Activated T-cell treated with anti-CD3 and anti-CD28 coated beads, Interleukin-2, amount 50 U/mL, for 24 hours (primary cell): ENCODE measurements around the gene CD99.
"Not testable (repeated sequence)": the region's sequence is repeated elsewhere in the genome, so short reads cannot be mapped to it uniquely, and the experiment has no call there.

Source experiments
- DNase-seq: peaks from one replicate; pipeline ENCODE4 v3.0.0-alpha.2; 2020
- H3K27ac Mint-ChIP-seq: 2 replicates; pipeline ENCODE4 v1.8.0; 2020; ENCODE audit warnings: mild to moderate bottlenecking, mixed read lengths
- H3K27me3 Mint-ChIP-seq: 2 replicates; pipeline ENCODE4 v1.8.0; 2020; ENCODE audit warnings: mixed read lengths
- H3K36me3 Mint-ChIP-seq: 2 replicates; pipeline ENCODE4 v1.8.0; 2020; ENCODE audit warnings: low read depth, mixed read lengths
- H3K4me1 Mint-ChIP-seq: 2 replicates; pipeline ENCODE4 v1.8.0; 2020; ENCODE audit warnings: low read depth, mixed read lengths
- H3K4me3 Mint-ChIP-seq: 2 replicates; pipeline ENCODE4 v1.8.0; 2020; ENCODE audit warnings: mild to moderate bottlenecking, moderate library complexity, mixed read lengths
- H3K9me3 Mint-ChIP-seq: 2 replicates; pipeline ENCODE4 v1.8.0; 2020; ENCODE audit warnings: mixed read lengths

The CD99 gene

DNA sequence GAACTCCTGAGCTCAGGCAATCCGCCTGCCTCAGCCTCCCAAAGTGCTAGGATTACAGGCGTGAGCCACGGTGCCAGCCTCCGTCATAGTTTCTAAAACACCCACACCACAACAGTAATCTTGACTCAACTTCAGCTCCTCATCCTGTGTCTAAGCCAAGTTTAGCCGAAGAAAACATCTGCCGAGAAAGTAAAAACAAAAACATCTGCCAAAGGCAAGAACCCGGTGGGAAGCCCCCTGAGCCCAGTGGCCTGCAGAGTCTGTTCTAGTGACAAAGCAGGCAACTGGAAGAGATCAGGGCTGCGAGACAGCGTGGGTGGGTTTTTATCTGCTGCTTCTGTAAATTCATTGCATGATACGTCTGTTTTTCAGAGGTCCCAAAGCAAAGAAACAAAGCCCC, 26.6 kb upstream of the CD99 start:
- no peak overlapping the region for H3K4me3 Mint-ChIP-seq
- no peak for DNase-seq
- no peaks in the 10 kb centered on the region for H3K27me3 Mint-ChIP-seq
- H3K4me1 Mint-ChIP-seq = peaks cover 3% of the 10 kb centered on the region
- H3K9me3 Mint-ChIP-seq = no peaks in the 10 kb centered on the region
- peaks cover 7% of the 10 kb centered on the region for H3K36me3 Mint-ChIP-seq
- peak overlapping the region; percentile 11 for H3K27ac Mint-ChIP-seq

DNA sequence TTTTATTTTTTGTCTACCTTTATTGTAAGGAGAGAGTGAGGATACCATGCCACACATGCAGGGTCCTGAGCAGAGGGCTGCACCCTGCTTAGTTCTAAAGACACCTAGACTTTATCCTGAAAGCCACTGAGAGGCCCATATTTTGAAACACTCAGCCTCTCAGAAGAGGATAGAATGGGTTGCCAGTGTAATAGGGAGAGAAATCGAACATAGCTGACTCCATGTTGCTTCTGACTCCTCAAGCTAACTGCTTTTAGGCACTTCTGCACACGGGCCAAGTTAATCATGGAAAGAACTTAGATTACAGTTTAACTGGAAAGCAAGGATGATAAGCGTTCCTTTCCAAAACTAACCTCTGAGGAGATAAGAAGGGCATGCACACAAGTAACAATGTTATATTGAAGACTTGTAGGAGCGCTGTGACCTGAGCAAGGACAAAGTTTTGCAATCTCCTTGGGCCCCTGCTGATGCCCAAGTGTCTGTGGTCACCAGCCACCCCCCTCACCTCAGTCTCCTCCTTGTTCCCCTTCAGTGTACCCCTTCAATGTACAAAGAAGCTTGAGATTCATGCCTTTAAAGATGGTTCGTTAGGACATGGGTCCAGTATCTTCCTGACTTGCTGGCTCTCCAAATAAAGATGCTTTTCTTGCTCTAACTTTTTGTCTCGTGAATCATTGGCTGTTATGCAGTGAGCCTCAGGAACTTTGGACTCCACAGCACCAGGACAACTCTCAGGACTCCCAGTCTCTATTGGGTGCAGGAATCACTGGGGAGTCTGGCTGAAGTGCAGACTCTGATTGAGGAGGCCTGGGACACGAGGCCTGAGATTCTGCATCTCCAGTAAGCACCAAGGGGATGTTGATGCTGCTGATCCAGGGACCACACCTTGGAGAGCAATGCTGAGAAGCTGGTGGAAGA, 25.4 kb upstream of the CD99 start:
- Mint-ChIP-seq H3K4me3 (no peak overlapping the region), H3K36me3 (peaks cover 7% of the 10 kb centered on the region), H3K27me3 (no peaks in the 10 kb centered on the region), H3K27ac (no peak overlapping the region), H3K9me3 (no peaks in the 10 kb centered on the region), H3K4me1 (peaks cover 3% of the 10 kb centered on the region)
- DNase-seq = no peak

DNA sequence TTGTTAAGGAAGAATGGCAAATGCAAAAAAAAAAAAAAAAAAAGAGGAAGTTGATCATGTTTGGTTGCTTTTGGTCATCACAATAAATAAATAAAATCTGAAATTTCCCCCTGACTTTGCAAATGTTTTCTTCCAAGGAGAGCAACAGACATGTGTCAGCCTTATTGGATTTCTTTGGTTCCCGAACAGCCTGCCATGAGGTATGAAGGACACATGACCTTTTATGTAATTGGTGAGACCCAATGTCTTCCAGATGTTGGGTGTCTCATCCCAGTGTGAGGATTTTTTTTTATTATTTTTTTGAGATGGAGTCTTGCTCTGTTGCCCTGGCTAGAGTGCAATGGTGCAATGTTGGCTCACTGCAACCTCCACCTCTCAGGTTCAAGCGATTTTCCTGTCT, 24.6 kb upstream of the CD99 start:
- Mint-ChIP-seq H3K4me3 (no peak overlapping the region), H3K9me3 (no peaks in the 10 kb centered on the region), H3K4me1 (peaks cover 3% of the 10 kb centered on the region), H3K27ac (no peak overlapping the region), H3K27me3 (no peaks in the 10 kb centered on the region), H3K36me3 (peaks cover 7% of the 10 kb centered on the region)
- no peak for DNase-seq

DNA sequence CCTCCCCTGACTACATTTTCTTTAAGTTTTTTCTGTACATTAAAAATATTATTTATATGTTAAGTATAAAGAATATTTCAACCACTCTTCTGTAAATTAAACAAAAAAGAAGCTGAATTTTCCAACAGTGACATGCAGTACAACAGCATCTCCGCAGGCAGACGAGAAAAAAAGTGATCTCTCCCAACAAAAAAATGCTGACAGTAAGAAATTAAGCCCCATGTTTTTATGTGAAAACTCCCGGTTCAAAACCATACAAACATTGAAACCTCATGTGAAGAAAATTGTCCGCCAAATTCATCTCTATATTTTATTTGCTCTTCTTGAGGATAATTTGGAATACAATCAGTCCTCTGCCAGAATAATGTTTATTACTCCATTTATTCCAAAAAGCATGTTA, 20.1 kb upstream of the CD99 start:
- H3K27me3 Mint-ChIP-seq = no peaks in the 10 kb centered on the region
- no peak overlapping the region for H3K27ac Mint-ChIP-seq
- no peak for DNase-seq
- no peaks in the 10 kb centered on the region for H3K4me1 Mint-ChIP-seq
- H3K4me3 Mint-ChIP-seq = no peak overlapping the region
- no peaks in the 10 kb centered on the region for H3K9me3 Mint-ChIP-seq
- H3K36me3 Mint-ChIP-seq = peaks cover 7% of the 10 kb centered on the region

DNA sequence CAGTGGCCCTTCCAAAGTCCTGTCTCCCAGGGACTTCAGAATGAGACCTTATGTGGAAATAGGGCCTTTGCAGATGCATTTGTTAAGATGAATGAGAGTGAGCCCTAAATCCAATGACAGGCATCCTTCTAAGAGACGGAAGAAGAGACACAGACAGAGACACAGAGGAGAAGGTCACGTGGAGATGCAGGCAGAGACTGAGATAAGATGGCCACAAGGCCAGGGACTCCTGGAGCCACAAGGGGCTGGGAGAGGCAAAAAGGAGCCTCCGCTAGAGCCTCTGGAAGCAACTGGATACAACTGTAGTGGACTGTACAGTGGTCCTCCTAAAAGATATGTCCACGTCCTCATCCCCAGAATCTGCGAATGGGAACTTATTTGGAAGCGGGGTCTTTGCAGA, 19.0 kb upstream of the CD99 start:
- DNase-seq = no peak
- Mint-ChIP-seq H3K27ac (no peak overlapping the region), H3K27me3 (no peaks in the 10 kb centered on the region), H3K4me1 (no peaks in the 10 kb centered on the region), H3K4me3 (no peak overlapping the region), H3K9me3 (no peaks in the 10 kb centered on the region), H3K36me3 (peaks cover 1% of the 10 kb centered on the region)

DNA sequence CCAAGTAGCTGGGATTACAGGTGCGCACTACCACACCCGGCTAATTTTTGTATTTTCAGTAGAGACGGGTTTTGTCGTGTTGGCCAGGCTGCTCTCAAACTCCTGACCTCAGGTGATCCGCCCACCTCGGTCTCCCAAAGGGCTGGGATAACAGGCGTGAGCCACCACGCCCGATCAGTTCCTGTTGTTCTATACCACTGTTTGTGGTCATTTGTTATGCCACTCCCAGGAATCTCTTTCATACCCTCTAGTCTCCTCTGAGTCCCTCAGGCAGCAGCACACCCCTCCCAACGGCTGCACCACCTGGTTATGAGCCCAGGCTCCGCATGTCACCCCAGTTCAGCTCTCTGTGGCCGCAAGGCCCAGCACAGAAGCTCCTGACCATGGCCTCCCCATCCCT, 17.5 kb upstream of the CD99 start:
- no peaks in the 10 kb centered on the region for H3K36me3 Mint-ChIP-seq
- no peak overlapping the region for H3K4me3 Mint-ChIP-seq
- no peak overlapping the region for H3K27ac Mint-ChIP-seq
- no peaks in the 10 kb centered on the region for H3K9me3 Mint-ChIP-seq
- no peak for DNase-seq
- H3K4me1 Mint-ChIP-seq = no peaks in the 10 kb centered on the region
- no peaks in the 10 kb centered on the region for H3K27me3 Mint-ChIP-seq

DNA sequence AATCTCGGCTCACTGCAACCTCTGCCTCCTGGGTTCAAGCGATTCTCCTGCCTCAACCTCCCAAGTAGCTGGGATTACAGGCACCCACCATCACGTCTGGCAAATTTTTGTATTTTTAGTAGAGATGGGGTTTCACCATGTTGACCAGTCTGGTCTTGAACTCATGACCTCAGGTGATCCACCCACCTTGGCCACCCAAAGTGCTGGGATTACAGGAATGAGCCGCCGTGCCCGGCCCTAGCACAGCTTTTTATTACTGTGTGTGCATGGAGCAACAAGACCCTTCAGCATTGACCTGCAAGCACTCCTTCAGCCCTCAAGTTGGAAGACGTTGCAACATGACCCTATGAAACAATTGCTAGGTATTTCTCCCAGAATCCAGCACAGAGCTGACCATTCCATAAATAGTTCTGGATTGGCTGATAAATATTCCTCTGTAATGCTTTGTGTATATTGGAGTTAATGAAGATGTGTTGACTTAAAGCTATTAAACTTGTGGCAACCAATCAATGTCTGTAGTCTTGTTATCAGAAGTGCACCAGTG, 15.4 kb upstream of the CD99 start:
- H3K27me3 Mint-ChIP-seq, H3K27ac Mint-ChIP-seq, H3K4me1 Mint-ChIP-seq, H3K4me3 Mint-ChIP-seq, H3K9me3 Mint-ChIP-seq, H3K36me3 Mint-ChIP-seq, DNase-seq: not testable (repeated sequence)

DNA sequence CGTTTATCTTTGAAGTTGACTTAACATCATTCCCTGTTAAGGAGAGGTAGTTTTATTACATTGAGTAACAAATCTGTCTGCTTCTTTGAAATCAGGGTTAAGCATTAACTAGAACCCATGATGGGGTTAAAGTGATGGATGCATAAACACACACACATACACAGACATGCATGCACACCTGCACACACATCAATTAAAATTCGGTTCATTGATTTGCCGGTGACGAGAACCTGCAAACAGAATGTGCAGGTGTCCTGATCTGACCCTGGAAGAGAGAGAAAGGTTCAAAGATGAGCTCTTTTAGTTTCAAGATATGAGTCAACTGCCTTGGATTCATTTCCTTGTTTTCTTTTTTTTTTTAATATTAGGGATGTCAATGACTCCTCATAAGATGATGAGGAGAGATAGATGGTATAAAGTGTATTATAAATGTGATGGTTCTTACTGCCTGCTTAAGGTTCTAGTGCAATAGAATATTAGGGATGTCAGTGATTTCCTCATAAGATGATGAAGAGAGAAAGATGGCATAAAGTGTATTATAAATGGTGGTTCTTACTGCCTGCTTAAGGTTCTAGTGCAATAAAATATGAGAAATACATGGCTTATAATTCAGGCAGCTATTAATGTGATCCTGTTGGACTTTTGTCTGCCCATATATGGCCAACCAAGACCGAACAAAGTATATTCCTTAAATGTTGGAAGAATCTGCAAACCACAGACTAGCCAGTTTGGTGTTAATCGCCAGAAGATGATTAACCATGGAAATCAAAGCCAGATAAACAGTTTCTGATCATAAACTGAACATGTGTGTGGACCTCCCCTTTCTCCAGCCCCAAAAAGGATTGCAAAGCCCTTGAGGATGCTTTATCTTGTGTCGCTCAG, 14.1 kb upstream of the CD99 start:
- Mint-ChIP-seq H3K9me3 (no peaks in the 10 kb centered on the region), H3K27ac (no peak overlapping the region), H3K27me3 (no peaks in the 10 kb centered on the region), H3K4me3 (no peak overlapping the region), H3K4me1 (no peaks in the 10 kb centered on the region), H3K36me3 (no peaks in the 10 kb centered on the region)
- DNase-seq = no peak

DNA sequence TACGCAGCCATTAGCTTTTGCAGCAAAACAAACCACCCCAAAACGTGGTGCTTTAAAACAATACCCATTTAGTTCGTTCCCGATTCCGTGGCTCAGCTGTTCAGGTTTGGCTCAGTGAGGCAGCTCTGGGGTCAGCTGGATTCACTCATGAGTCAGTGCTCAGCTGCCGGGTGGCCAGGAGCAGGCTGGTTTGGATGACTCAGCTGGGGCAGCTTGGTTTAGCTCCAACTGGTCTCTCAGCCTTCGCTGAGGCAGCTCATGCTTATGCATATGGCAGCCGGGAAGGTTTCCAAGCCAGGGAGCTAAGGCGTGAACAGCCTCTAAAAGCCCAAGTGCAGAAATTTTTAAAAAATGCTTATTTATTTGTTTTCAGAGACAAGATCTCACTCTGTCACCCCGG, 13.3 kb upstream of the CD99 start:
- no peak overlapping the region for H3K4me3 Mint-ChIP-seq
- no peaks in the 10 kb centered on the region for H3K4me1 Mint-ChIP-seq
- H3K27me3 Mint-ChIP-seq = no peaks in the 10 kb centered on the region
- H3K27ac Mint-ChIP-seq = no peak overlapping the region
- H3K36me3 Mint-ChIP-seq = no peaks in the 10 kb centered on the region
- no peak for DNase-seq
- H3K9me3 Mint-ChIP-seq = no peaks in the 10 kb centered on the region

DNA sequence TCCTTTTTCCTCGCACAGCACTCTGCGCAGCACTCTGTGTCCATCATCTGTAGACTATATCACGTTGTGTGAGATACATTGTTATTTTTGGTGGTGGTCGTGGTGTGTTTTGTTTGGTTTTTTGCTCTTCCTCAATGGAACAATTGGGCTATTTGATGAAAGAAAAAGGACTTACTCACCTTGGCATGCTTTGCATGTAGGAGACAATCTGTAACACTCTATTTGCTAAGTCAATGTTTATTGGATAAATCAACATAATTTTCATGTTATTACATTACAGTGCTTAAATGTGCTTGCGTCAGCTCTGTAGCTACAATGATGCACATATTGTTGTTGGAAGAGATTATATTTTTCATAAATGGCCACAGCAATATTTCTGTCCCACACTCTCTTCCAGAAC, 12.5 kb upstream of the CD99 start:
- no peak overlapping the region for H3K4me3 Mint-ChIP-seq
- H3K27ac Mint-ChIP-seq = no peak overlapping the region
- no peaks in the 10 kb centered on the region for H3K27me3 Mint-ChIP-seq
- H3K36me3 Mint-ChIP-seq = no peaks in the 10 kb centered on the region
- no peaks in the 10 kb centered on the region for H3K9me3 Mint-ChIP-seq
- DNase-seq = no peak
- H3K4me1 Mint-ChIP-seq = no peaks in the 10 kb centered on the region

DNA sequence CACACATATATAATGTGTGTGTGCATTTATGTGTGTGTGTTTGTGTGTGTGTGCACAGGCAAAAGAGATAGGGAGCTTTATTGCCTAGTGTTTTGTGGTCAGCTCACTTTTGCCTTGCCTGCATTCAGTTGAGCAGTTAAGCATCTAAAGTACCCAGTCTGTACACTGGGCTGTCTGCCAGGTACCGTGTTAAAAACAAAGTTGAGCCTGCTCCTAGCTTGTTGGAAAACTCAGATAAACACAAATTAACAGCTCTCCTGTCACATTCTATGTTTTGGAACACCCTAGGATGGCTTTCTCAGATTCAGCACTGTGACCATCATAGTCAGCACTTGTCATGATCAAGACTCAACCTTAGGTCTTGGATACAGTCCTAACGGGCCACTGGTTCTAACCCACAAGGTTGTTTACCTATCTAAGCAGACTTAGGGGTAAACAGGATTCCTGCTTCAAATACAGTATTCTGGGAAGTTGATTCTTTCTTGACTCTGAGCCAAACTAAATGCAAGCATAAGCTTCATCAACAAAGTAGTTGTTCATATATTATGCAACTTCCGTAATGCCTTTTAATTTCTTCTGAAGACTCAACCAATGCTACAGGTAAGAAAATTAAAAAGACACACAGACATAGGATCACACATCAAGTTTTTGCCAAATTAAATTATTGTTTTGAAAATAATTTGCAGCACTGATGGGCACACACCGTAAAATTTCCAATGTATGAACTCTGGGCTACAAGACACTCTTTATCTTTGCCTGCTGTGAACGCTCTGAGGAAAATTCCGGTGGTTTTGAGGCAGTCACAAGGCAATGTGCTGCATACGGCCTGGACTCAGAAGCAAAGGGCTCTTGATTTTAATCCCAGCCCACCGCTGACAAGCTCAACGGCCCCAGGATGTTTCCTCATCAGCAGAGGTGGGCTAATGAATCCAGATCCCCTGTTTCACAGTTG, 11.3 kb upstream of the CD99 start:
- H3K9me3 Mint-ChIP-seq = no peaks in the 10 kb centered on the region
- no peaks in the 10 kb centered on the region for H3K36me3 Mint-ChIP-seq
- no peak for DNase-seq
- no peak overlapping the region for H3K4me3 Mint-ChIP-seq
- H3K27ac Mint-ChIP-seq = no peak overlapping the region
- H3K4me1 Mint-ChIP-seq = no peaks in the 10 kb centered on the region
- H3K27me3 Mint-ChIP-seq = no peaks in the 10 kb centered on the region

DNA sequence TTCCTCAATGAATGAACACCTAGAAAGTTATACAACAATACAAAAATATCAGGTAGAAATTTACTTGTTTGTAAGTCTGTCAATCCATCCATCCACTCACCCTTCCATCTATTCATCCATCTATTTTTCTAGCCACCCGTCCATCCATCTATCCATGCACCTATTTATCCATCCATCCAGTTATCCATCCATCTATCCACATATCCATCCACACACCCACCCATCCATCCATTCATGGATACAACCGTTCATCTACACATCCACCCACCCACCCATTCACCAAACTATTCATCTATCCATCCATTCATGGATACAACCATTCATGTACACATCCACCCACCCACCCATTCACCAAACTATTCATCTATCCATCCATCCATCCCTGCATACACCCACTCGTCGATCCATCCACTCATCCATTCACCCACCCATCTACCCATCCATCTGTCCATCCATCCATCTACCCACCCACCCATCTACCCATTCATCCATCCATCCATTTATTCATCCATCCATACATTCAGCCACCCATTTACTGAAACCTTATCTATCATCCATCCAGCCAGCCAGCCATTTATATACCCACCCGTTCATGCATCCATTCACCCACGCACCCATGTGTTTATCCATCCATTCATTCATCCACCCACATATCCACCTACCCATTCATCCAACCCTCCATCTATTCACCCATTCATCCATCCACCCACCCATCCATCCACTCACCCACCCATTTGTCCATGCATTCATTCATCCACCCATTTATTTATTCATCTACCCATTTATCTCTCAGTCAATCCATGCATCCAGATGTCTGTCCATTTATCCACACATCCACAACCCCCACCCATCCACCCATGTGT, 10.4 kb upstream of the CD99 start:
- Mint-ChIP-seq H3K9me3 (no peaks in the 10 kb centered on the region), H3K27ac (no peak overlapping the region), H3K4me3 (no peak overlapping the region), H3K4me1 (no peaks in the 10 kb centered on the region), H3K36me3 (no peaks in the 10 kb centered on the region), H3K27me3 (no peaks in the 10 kb centered on the region)
- DNase-seq = no peak

DNA sequence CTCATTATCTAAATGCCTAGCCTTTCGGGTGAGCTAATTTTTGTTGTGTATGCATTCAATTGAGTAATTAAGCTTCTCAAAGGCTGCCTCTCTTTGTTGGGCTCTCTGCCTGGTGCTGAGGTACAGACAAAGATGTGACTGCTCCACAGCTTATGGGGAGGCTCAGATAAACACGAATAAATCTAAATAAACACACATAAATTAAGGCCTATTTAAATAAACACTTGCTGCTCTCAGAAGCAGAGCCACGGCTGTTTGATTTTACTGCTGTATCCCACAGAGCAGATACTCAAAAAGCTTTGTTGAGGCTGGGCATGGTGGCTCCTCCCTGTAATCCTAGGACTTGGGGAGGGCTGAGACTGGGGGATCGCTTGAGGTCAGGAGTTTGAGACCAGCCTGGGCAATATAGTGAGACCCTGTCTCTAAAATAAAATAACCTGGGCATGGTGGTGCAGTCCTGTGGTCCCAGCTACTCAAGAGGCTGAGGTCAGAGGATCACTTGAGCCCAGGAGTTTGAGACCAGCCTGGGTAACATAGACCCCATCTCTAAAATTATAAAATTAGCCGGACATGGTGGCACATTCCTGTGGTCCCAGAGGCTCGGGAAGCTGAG, 8.4 kb upstream of the CD99 start:
- H3K27ac Mint-ChIP-seq = no peak overlapping the region
- H3K27me3 Mint-ChIP-seq = no peaks in the 10 kb centered on the region
- no peaks in the 10 kb centered on the region for H3K9me3 Mint-ChIP-seq
- no peak for DNase-seq
- H3K36me3 Mint-ChIP-seq = no peaks in the 10 kb centered on the region
- H3K4me1 Mint-ChIP-seq = no peaks in the 10 kb centered on the region
- H3K4me3 Mint-ChIP-seq = no peak overlapping the region
